Measurements from ENCODE around the gene ARHGAP26.
A peak's percentile ranks its signal among the peaks of the same experiment; 100 is the strongest.

Gene ARHGAP26

GRCh38 chr5:143207058-143207457 lies 436.9 kb downstream of the ARHGAP26 start:
- ChIA-PET POLR2A (ENCODE audit: low non-redundant PET) (no interaction called here), CTCF (no interaction called here)
- peak overlapping the region; percentile 78 for H3K27ac ChIP-seq
- TF ChIP-seq CTCF (conservative IDR thresholded peaks at IDR 0.05; ENCODE audit: low read depth) = no peak
- no peak for DNase-seq (ENCODE audit: low spot score)

GRCh38 chr5:143207563-143208364 lies 437.6 kb downstream of the ARHGAP26 start:
- TF ChIP-seq CTCF (conservative IDR thresholded peaks at IDR 0.05; ENCODE audit: low read depth) = no peak
- ChIA-PET POLR2A (ENCODE audit: low non-redundant PET) (no interaction called here), CTCF (interaction anchor here (1.3 kb wide), 1 partner anchor 9 kb away, joined by 4 read pairs; no protein-coding TSS in a partner anchor)

GRCh38 chr5:143208365-143208641 lies 438.1 kb downstream of the ARHGAP26 start:
- POLR2A ChIA-PET (ENCODE audit: low non-redundant PET) = no interaction called here
- H3K27ac ChIP-seq = no peak overlapping the region
- no peak for TF ChIP-seq CTCF (conservative IDR thresholded peaks at IDR 0.05; ENCODE audit: low read depth)
- CTCF ChIA-PET = interaction anchor here (0.8 to 1.3 kb wide), 2 partner anchors 9 to 51 kb away, joined by 3 to 4 read pairs; no protein-coding TSS in a partner anchor
- no peak for DNase-seq (ENCODE audit: low spot score)

More at GRCh38 chr5:143207563-143208364, 437.6 kb downstream of the ARHGAP26 start:
- H3K27ac ChIP-seq = peak overlapping the region; percentile 78
- no peak for DNase-seq (ENCODE audit: low spot score)

GRCh38 chr5:143208781-143209510 lies 438.8 kb downstream of the ARHGAP26 start:
- CTCF ChIA-PET = interaction anchor here (0.6 to 1.3 kb wide), 3 partner anchors 8 to 385 kb away, joined by 3 to 4 read pairs (median 3); no protein-coding TSS in a partner anchor
- H3K27ac ChIP-seq = no peak overlapping the region
- POLR2A ChIA-PET (ENCODE audit: low non-redundant PET) = no interaction called here
- no peak for TF ChIP-seq CTCF (conservative IDR thresholded peaks at IDR 0.05; ENCODE audit: low read depth)
- DNase-seq (ENCODE audit: low spot score) = no peak

- ChIA-PET POLR2A (ENCODE audit: low non-redundant PET) (no interaction called here), CTCF (no interaction called here)
- DNase-seq (ENCODE audit: low spot score) = no peak
- TF ChIP-seq CTCF (conservative IDR thresholded peaks at IDR 0.05; ENCODE audit: low read depth) = no peak
- no peak overlapping the region for H3K27ac ChIP-seq
These were observed 439.8 kb downstream of the ARHGAP26 start for GRCh38 chr5:143209881-143210395.

- ChIA-PET POLR2A (ENCODE audit: low non-redundant PET) (no interaction called here), CTCF (interaction anchor here (0.6 kb wide), 1 partner anchor 421 kb away, joined by 3 read pairs; no protein-coding TSS in a partner anchor)
- DNase-seq (ENCODE audit: low spot score) = no peak
- H3K27ac ChIP-seq = no peak overlapping the region
- no peak for TF ChIP-seq CTCF (conservative IDR thresholded peaks at IDR 0.05; ENCODE audit: low read depth)
These were observed 440.4 kb downstream of the ARHGAP26 start for GRCh38 chr5:143210576-143210975.
